ENCODE results near the gene SPECC1. TPM values are rescaled to one million over a fixed set of nuclear protein-coding genes. Genes with fewer than 3 reads are reported as not detected.

Gene SPECC1
- total RNA-seq, 6 experiments from 2014 or later, result 0.81 to 5.0 (median 2.8) TPM

DNA sequence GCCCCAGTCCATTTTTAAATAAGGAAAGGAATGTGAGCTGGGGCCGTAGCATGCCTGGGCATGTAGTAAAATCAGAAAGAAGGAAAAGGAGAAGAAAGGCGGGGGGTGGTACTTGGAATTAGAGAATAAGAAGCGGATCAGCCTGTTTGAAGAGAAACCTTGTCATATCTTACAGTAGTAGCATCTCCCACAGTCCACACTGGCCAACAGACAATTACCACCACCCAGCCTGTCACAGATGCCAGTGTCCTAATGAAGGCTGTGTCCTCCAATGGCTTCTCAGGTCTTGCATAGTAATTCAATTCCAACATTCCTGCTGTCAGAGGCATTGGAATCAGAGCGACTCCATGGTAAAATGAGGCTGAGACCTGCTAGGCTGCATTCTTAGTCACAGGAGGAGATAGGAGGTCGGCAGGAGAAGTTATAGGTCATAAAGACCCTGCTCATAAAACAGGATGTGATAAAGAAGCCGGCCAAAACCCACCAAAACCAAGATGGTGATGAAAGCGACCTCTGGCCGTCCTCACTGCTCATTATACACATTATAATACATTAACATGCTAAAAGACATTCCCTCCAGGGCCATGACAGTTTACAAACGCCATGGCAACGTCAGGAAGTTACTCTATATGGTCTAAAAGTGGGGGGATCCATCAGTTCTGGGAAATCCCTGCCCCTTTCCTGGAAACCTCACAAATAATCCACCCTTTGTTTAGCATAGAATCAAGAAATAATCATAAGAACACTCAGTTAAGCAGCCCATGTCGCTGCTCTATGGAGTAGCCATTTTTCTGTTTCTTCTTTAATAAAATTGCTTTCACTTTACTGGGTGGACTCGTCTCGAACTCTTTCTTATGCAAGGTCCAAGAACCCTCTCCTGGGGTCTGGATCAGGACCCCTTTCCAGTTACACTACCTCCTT lies 22.0 kb upstream of the SPECC1 start:
- no peak overlapping the region for H3K4me3 ChIP-seq
- intact Hi-C loops (cut with DNase I), result no loop called here
- ATAC-seq (no peak), DNase-seq (no peak)
- H3K36me3 ChIP-seq, result no peaks in the 10 kb centered on the region
- H3K27me3 ChIP-seq, result no peaks in the 10 kb centered on the region
- no peaks in the 10 kb centered on the region for H3K9me3 ChIP-seq
- H3K4me1 ChIP-seq, result no peaks in the 10 kb centered on the region
- TF ChIP-seq POLR2A (IDR thresholded peaks at IDR 0.05), result no peak
- TF ChIP-seq, protein P1, sequence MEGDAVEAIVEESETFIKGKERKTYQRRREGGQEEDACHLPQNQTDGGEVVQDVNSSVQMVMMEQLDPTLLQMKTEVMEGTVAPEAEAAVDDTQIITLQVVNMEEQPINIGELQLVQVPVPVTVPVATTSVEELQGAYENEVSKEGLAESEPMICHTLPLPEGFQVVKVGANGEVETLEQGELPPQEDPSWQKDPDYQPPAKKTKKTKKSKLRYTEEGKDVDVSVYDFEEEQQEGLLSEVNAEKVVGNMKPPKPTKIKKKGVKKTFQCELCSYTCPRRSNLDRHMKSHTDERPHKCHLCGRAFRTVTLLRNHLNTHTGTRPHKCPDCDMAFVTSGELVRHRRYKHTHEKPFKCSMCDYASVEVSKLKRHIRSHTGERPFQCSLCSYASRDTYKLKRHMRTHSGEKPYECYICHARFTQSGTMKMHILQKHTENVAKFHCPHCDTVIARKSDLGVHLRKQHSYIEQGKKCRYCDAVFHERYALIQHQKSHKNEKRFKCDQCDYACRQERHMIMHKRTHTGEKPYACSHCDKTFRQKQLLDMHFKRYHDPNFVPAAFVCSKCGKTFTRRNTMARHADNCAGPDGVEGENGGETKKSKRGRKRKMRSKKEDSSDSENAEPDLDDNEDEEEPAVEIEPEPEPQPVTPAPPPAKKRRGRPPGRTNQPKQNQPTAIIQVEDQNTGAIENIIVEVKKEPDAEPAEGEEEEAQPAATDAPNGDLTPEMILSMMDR (IDR thresholded peaks at IDR 0.05), result no peak
- 54% methylated on average over 11 of the region's 13 CpGs for WGBS (ENCODE audit: insufficient coverage, low coverage, low lambda C conversion rate, missing lambda C conversion rate)
- H3K27ac ChIP-seq, result no peak overlapping the region

GRCh38 chr17:19987897-19988296 lies 21.3 kb upstream of the SPECC1 start:
- intact Hi-C loops (cut with DNase I), result no loop called here
- H3K36me3 ChIP-seq, result no peaks in the 10 kb centered on the region
- 63% methylated on average over 1 of the region's 1 CpG for WGBS (ENCODE audit: insufficient coverage, low coverage, low lambda C conversion rate, missing lambda C conversion rate)
- H3K4me1 ChIP-seq, result no peaks in the 10 kb centered on the region
- no peaks in the 10 kb centered on the region for H3K27me3 ChIP-seq
- no peak overlapping the region for H3K4me3 ChIP-seq
- DNase-seq (no peak), ATAC-seq (no peak)
- H3K27ac ChIP-seq, result no peak overlapping the region
- no peak for TF ChIP-seq POLR2A (IDR thresholded peaks at IDR 0.05)
- TF ChIP-seq, protein P1 (IDR thresholded peaks at IDR 0.05), result no peak
- H3K9me3 ChIP-seq, result no peaks in the 10 kb centered on the region

DNA sequence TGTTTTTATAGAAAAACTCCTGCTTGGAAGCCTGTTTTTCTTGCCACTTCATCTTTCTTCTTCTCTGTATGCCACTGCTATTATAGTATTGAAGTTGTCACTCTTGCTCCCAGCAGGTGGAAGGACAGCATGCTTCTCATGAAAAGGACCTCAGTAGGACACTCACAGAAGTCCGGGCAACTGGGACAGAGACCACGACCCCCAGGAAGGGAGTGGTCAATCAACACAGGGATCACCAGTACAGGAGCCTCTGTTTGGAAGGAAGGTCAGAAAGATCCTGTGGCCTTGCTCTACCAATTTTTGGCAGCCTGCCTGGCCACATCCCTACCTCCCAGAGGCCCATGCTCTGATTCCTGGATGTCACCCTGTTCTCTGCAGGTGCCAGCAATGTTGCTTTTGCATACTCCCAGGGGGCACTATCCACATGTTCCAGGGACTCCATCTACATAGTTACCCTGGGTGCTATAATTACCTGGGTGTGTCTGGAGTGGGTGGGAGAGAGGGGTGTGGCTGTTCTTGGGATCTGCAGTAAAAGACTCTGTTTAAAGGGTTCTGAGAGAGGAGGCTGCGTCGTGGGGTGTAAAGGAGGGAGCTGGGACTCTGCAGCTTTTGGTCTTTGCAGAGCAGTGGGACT lies 17.8 kb upstream of the SPECC1 start:
- no peaks in the 10 kb centered on the region for H3K9me3 ChIP-seq
- H3K36me3 ChIP-seq, result no peaks in the 10 kb centered on the region
- intact Hi-C loops (cut with DNase I), result loop anchor here (10.0 kb wide), 2 partner anchors 113 to 123 kb away; no protein-coding TSS in a partner anchor
- ATAC-seq (no peak), DNase-seq (peak in 1 of 3 donors; percentile 26)
- WGBS (ENCODE audit: insufficient coverage, low coverage, low lambda C conversion rate, missing lambda C conversion rate), result 16% methylated on average over 4 of the region's 4 CpGs
- H3K27ac ChIP-seq, result no peak overlapping the region
- H3K4me1 ChIP-seq, result no peaks in the 10 kb centered on the region
- no peak overlapping the region for H3K4me3 ChIP-seq
- H3K27me3 ChIP-seq, result no peaks in the 10 kb centered on the region
- no peak for TF ChIP-seq POLR2A (IDR thresholded peaks at IDR 0.05)
- TF ChIP-seq, protein P1 (IDR thresholded peaks at IDR 0.05), result no peak

- DNase-seq, result peak; percentile 90 to 92 (median 91)
Observed at GRCh38 chr17:19992803-19993713, 16.1 kb upstream of the SPECC1 start.

More at GRCh38 chr17:19992803-19993713, 16.1 kb upstream of the SPECC1 start:
- WGBS (ENCODE audit: insufficient coverage, low coverage, low lambda C conversion rate, missing lambda C conversion rate), result 44% methylated on average over 12 of the region's 24 CpGs
- no peaks in the 10 kb centered on the region for H3K27me3 ChIP-seq
- H3K36me3 ChIP-seq, result no peaks in the 10 kb centered on the region
- no peaks in the 10 kb centered on the region for H3K4me1 ChIP-seq
- H3K4me3 ChIP-seq, result no peak overlapping the region
- TF ChIP-seq, protein P1 (IDR thresholded peaks at IDR 0.05), result peak; percentile 71 to 79 (median 79)
- TF ChIP-seq POLR2A (IDR thresholded peaks at IDR 0.05), result no peak
- no peak overlapping the region for H3K27ac ChIP-seq
- ATAC-seq, result peak; percentile 100
- no peaks in the 10 kb centered on the region for H3K9me3 ChIP-seq
- intact Hi-C loops (cut with DNase I), result loop anchor here (10.0 kb wide), 2 partner anchors 112 to 122 kb away; no protein-coding TSS in a partner anchor

All from right lobe of liver (tissue), 6 donors.